Measurements from ENCODE around the gene COL26A1. TPM values are rescaled to one million over a fixed set of nuclear protein-coding genes. Genes with fewer than 3 reads are reported as not detected.
"Not testable (repeated sequence)": the region's sequence is repeated elsewhere in the genome, so short reads cannot be mapped to it uniquely, and the experiment has no call there.

Gene COL26A1
- total RNA-seq, 2 experiments from 2014 or later, result not detected

DNA sequence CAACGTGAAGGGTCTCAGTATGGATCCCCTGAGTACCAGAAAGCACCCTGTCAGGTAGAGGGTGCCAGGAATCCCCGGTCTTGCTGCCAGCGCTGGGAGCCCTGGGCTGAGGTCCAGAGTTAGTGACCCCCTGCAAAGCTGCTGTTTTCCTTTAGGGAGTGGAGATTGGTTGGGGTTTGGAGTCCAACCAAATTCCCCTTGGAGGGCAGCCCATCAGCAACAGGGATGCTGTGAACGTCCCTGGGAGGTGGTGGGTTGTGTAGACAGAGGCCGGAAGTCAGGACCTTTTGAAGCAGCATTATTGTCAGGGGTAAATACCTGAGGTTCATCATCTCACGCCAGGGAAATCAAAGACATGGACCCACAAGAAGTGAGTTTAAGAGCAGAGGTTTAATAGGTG is 104.2 kb downstream of the COL26A1 start:
- POLR2A ChIA-PET, result no interaction called here
- H3K27me3 Mint-ChIP-seq, result no peaks in the 10 kb centered on the region
- intact Hi-C loops (cut with micrococcal nuclease), result no loop called here
- H3K36me3 Mint-ChIP-seq, result no peaks in the 10 kb centered on the region
- no peaks in the 10 kb centered on the region for H3K9me3 Mint-ChIP-seq
- no peak overlapping the region for H3K4me3 Mint-ChIP-seq
- H3K27ac Mint-ChIP-seq, result no peak overlapping the region
- no peak for DNase-seq
- CTCF ChIA-PET, result no interaction called here
- H3K4me1 Mint-ChIP-seq (ENCODE audit: low read depth), result peaks cover 10% of the 10 kb centered on the region

DNA sequence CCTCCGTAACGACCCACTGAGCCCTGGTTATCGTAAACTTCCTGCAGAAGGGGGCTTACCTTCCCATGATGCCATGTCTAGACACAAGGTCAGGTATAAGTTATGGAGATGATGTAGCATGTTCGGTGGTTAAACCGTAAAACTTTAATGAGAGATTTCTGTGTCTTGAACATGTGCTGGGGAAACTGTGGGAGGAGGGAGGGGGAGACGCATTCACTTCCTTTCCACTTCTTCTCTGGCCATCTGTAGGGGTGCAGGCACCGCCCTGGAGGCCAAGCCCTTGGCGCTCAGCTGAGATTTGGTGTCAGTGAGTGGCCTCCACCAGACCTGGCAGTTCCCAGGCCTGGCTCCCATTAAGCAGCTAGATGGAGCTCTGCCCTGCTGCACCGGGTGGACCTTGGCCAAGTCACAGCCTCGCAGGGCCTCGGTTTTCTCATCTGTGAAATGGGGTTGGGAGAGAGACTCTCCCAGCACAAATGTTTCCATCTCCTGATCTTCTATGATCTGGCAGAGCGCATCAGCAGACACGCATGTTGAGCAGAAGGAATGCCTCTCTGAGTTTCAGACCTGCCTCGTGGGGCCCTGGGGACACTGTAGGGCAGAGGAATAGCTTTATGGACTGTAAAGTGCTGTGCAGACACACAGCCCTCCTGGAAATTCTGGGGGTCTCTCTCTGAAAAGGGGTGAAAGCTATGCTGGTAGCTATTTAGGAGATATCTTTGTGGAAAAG is 106.0 kb downstream of the COL26A1 start:
- intact Hi-C loops (cut with micrococcal nuclease), result no loop called here
- H3K4me1 Mint-ChIP-seq (ENCODE audit: low read depth), result peaks cover 10% of the 10 kb centered on the region
- no peak overlapping the region for H3K4me3 Mint-ChIP-seq
- no peaks in the 10 kb centered on the region for H3K9me3 Mint-ChIP-seq
- no peak overlapping the region for H3K27ac Mint-ChIP-seq
- CTCF ChIA-PET, result interaction anchor here (1.3 kb wide), 1 partner anchor 29 kb away, joined by 3 read pairs; no protein-coding TSS in a partner anchor
- DNase-seq, result no peak
- no peaks in the 10 kb centered on the region for H3K27me3 Mint-ChIP-seq
- POLR2A ChIA-PET, result no interaction called here
- no peaks in the 10 kb centered on the region for H3K36me3 Mint-ChIP-seq

DNA sequence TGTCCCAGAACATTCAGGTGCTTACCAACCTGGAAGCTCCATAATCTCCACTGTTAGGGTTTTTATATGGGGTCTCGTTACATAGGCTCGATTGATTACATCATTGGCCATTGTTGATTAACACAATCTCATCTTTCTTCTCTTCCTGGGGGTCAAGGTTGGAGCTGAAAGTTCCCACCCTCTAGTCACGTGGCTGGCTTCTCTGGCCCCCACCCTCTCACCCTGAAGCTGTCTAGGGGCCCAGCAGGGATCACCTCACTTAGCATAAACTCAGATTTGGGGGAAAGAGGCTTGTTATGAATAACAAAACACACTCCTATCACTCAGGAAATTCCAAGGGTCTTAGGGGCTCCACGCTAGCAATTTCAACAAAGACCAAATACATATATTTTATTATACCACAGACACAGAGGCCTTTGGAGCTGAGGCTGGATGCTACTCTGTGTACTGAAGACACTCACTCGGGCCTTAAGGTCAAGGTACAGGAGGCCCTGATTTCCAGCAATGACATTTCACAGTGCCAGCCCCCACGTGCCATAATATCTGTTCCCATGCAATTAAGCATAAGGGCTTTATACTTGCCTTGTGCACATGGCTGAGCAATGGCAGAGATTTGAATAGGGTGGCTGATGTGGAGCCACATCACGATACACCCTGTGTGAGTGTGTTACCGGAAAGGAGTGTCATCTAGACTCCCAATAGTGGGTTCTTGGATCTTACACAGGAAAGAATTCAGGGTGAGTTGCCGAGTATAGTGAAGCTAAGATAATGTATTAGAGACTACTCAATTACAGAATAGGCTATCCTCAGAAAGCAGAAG is 108.2 kb downstream of the COL26A1 start:
- CTCF ChIA-PET, result no interaction called here
- DNase-seq, result no peak

DNA sequence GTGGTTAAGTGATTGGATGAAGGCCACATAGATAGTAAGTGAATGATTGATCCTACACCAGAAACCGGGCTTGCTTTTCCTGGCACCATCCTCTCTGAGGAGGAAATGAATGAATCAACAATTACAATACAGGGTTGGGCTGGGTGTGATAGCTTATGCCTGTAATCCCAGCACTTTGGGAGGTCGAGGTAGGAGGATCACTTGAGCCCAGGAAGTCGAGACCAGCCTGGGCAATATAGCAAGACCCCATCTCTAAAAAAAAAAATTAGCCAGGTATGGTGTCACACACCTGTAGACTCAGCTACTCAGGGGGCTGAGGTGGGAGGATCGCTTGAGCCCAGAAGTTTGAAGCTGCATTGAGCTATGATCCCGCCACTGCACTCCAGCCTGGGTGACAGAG is 111.5 kb downstream of the COL26A1 start:
- peaks cover 5% of the 10 kb centered on the region for H3K9me3 Mint-ChIP-seq
- DNase-seq, result no peak
- H3K27me3 Mint-ChIP-seq, result peaks cover 6% of the 10 kb centered on the region
- H3K27ac Mint-ChIP-seq, result no peak overlapping the region
- H3K36me3 Mint-ChIP-seq, result peaks cover 4% of the 10 kb centered on the region
- CTCF ChIA-PET, result no interaction called here
- intact Hi-C loops (cut with micrococcal nuclease), result no loop called here
- POLR2A ChIA-PET, result no interaction called here
- H3K4me3 Mint-ChIP-seq, result no peak overlapping the region
- H3K4me1 Mint-ChIP-seq (ENCODE audit: low read depth), result no peaks in the 10 kb centered on the region

More for the DNA sequence above, 108.2 kb downstream of the COL26A1 start:
- Mint-ChIP-seq H3K36me3 (no peaks in the 10 kb centered on the region), H3K9me3 (no peaks in the 10 kb centered on the region), H3K4me1 (ENCODE audit: low read depth) (peaks cover 2% of the 10 kb centered on the region), H3K27ac (no peak overlapping the region), H3K4me3 (no peak overlapping the region), H3K27me3 (no peaks in the 10 kb centered on the region)
- POLR2A ChIA-PET, result no interaction called here
- intact Hi-C loops (cut with micrococcal nuclease), result no loop called here

DNA sequence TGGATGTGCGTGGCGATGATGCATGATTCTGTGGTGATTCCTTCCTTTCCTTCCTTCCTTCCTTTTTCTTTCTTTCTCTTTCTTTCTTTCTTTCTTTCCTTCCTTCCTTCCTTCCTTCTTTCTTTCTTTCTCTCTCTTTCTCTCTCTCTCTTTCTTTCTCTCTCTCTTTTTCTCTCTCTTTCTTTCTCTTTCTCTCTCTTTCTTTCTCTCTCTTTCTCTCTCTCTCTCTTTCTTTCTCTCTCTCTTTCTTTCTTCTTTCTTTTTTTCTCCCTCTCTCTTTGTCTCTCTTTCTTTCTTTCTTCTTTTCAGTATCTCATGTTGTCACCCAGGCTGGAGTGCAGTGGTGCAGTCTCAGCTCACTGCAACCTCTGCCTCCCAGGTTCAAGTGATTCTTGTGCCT is 113.0 kb downstream of the COL26A1 start:
- CTCF ChIA-PET; POLR2A ChIA-PET; intact Hi-C loops (cut with micrococcal nuclease): not testable (repeated sequence)

DNA sequence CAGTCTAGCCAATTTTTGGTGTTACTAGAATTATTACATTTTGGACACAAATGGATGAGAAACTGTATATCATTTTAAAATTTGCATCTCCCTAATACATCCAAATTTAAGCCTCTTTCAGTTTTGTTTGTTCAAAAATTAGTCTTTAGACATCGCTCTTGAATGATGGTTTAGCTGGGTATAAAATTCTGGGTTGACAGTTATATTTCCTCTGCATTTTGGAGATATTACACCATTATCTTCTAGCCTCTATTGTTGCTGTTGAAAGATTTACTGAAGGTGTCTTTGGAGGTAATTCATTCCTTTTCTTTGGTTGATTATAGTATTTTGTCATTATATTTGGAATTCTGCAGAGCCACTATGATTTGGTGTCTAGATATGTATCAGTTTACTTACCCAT is 116.5 kb downstream of the COL26A1 start:
- Mint-ChIP-seq H3K27me3 (peaks cover 8% of the 10 kb centered on the region), H3K36me3 (peaks cover 6% of the 10 kb centered on the region), H3K4me1 (ENCODE audit: low read depth) (no peaks in the 10 kb centered on the region), H3K9me3 (peaks cover 23% of the 10 kb centered on the region), H3K4me3 (no peak overlapping the region), H3K27ac (no peak overlapping the region)
- ChIA-PET CTCF (no interaction called here), POLR2A (no interaction called here)
- DNase-seq, result no peak
- intact Hi-C loops (cut with micrococcal nuclease), result no loop called here

More for the DNA sequence above, 113.0 kb downstream of the COL26A1 start:
- not testable (repeated sequence) for H3K27ac Mint-ChIP-seq; DNase-seq; H3K27me3 Mint-ChIP-seq; H3K36me3 Mint-ChIP-seq; H3K4me1 Mint-ChIP-seq (ENCODE audit: low read depth); H3K4me3 Mint-ChIP-seq
- H3K9me3 Mint-ChIP-seq, result peaks cover 19% of the 10 kb centered on the region

DNA sequence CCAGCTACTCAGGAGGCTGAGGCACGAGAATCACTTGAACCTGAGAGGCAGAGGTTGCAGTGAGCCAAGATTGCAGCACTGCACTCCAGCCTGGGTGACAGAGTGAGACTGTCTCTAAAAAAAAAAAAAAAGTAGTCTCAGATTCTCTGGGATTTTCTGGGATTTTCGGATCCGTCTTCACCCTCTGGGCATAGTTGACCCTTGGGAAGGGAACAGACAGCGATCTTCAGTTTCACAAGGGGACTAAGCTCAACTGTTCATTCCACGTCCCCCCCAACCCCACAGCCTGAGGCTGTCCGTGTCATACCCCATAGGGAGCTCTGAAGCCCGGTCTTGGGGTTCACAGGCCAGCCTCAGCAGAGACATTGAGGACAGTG is 123.4 kb downstream of the COL26A1 start:
- H3K9me3 Mint-ChIP-seq; H3K4me3 Mint-ChIP-seq; DNase-seq; POLR2A ChIA-PET; CTCF ChIA-PET; H3K27me3 Mint-ChIP-seq; H3K36me3 Mint-ChIP-seq; H3K4me1 Mint-ChIP-seq (ENCODE audit: low read depth); H3K27ac Mint-ChIP-seq; intact Hi-C loops (cut with micrococcal nuclease): not testable (repeated sequence)

DNA sequence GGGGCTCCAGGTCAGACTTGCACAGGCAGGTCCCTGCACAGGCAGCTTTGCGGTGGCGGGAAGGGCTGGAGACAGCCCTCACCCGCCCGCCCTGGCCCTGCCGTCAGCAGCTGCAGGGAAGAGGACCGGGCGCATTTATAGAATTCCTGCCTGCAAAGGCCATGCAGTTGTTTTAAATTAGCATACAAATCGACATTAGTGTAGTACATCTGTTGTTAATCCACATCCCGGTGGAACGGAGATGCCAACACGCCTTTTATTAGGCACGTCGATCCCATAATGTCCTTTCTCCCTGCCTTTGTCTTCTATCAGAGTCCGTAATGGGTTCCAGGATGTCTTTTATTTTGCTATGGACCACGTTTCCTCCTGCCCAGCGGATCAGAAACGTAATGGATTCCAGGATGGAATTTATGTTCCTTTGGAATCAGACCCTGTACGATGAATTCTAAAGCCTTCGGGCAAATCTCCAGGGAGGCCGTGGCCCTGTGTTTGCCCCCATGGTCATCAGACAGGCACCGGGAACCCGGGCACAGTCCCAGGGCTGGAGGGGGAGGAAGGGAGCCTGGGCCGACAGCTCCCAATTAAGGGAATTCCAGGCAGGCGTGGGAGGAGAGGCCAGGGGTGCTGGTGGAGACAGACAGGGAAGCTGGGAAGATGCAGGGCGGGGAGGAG is 123.9 kb downstream of the COL26A1 start:
- Mint-ChIP-seq H3K27ac (no peak overlapping the region), H3K9me3 (no peaks in the 10 kb centered on the region), H3K36me3 (no peaks in the 10 kb centered on the region), H3K4me3 (no peak overlapping the region), H3K4me1 (ENCODE audit: low read depth) (no peaks in the 10 kb centered on the region), H3K27me3 (peaks cover 1% of the 10 kb centered on the region)
- no peak for DNase-seq
- ChIA-PET POLR2A (no interaction called here), CTCF (no interaction called here)
- intact Hi-C loops (cut with micrococcal nuclease), result no loop called here

DNA sequence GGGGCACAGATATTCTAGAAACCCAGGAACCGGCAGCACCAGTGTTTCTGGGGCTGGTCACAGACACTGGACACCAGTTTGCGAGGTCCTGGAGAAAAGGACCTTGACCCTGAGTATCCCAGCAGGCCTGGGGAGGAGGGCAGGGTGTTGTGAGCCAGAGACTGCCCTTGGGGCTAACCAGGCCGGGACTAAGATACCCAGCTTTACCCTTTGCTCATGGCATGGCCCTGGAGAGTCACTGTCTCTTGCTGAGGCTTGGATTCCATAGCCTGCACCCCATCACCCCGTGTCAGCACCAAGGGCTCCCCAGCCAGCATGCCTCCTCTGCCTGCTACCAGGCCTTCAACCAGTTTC is 124.4 kb downstream of the COL26A1 start:
- H3K4me1 Mint-ChIP-seq (ENCODE audit: low read depth), result no peaks in the 10 kb centered on the region
- peaks cover 1% of the 10 kb centered on the region for H3K27me3 Mint-ChIP-seq
- no peaks in the 10 kb centered on the region for H3K9me3 Mint-ChIP-seq
- H3K27ac Mint-ChIP-seq, result no peak overlapping the region
- H3K4me3 Mint-ChIP-seq, result no peak overlapping the region
- H3K36me3 Mint-ChIP-seq, result no peaks in the 10 kb centered on the region
- DNase-seq, result no peak
- intact Hi-C loops (cut with micrococcal nuclease), result no loop called here
- ChIA-PET CTCF (no interaction called here), POLR2A (no interaction called here)

DNA sequence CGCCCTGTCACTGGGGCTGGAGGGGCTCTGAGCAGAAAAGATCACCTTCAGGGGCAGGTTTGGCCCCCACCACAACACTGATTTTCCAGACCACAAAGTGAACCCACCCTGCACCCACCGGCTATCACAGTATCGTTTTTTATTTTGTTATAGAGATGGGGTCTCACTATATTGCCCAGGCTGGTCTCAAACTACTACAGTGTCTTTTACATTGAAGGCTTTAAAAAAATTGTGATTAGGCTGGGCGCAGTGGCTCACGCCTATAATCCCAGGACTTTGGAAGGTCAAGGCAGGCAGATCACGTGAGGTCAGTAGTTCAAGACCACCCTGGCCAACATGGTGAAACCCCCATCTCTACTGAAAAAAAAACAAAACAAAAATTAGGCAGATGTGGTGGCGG is 125.1 kb downstream of the COL26A1 start:
- intact Hi-C loops (cut with micrococcal nuclease), result no loop called here
- POLR2A ChIA-PET, result no interaction called here
- no peak for DNase-seq
- Mint-ChIP-seq H3K27ac (no peak overlapping the region), H3K9me3 (no peaks in the 10 kb centered on the region), H3K4me1 (ENCODE audit: low read depth) (no peaks in the 10 kb centered on the region), H3K36me3 (no peaks in the 10 kb centered on the region), H3K27me3 (peaks cover 1% of the 10 kb centered on the region), H3K4me3 (no peak overlapping the region)
- CTCF ChIA-PET, result no interaction called here

DNA sequence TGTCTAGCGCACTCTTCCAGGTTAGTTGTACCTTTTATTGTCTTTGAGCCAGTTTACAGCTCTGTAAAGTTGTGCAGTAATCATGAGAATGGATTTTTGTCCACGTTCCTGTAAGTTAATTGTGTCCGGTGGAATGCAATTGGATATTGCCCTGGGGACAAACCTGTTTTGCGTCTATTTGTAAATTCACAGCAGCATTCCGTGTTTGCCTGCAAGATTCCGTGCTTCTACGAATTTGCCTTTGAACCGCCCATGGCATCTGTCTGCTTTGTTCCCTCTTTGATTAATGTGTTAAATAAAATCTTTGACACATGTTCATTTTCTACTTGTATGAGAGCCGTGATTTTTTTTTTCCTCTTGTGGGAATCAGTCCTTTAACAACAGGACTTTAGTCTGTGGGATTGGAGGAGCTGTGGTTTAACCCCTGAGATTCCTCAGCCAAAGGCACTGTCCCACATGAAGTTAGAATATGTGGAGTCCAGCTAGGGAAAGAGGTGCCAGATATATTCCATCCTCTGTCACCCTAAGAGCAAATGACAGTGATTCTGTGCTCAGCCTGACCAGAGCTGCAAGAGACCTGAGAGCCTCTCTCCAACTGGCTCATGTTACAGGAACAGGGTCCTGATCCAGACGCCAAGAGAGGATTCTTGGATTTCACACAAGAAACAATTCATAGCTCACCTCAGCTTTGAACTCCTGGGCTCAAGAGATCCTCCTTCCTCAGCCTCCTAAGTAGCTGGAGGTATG is 126.3 kb downstream of the COL26A1 start:
- Mint-ChIP-seq H3K27me3 (peaks cover 1% of the 10 kb centered on the region), H3K27ac (no peak overlapping the region), H3K36me3 (no peaks in the 10 kb centered on the region), H3K4me1 (ENCODE audit: low read depth) (no peaks in the 10 kb centered on the region), H3K9me3 (no peaks in the 10 kb centered on the region), H3K4me3 (no peak overlapping the region)
- ChIA-PET CTCF (no interaction called here), POLR2A (no interaction called here)
- DNase-seq, result no peak
- intact Hi-C loops (cut with micrococcal nuclease), result no loop called here

DNA sequence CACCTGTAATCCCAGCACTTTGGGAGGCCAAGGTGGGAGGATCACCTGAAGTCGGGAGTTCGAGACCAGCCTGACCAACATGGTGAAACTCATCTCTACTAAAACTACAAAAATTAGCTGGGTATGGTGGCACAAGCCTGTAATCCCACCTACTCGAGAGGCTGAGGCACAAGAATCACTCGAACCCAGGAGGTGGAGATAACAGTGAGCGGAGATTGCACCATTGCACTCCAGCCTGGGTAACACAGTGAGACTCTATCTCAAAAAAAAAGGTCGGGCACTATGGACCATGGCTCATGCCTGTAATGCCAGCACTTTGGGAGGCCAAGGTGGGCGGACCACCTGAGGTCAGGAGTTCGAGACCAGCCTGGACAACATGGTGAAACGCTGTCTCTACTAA is 127.8 kb downstream of the COL26A1 start:
- DNase-seq; H3K27me3 Mint-ChIP-seq; CTCF ChIA-PET; H3K4me3 Mint-ChIP-seq; H3K4me1 Mint-ChIP-seq (ENCODE audit: low read depth); H3K9me3 Mint-ChIP-seq; H3K36me3 Mint-ChIP-seq; H3K27ac Mint-ChIP-seq; POLR2A ChIA-PET; intact Hi-C loops (cut with micrococcal nuclease): not testable (repeated sequence)

Measured in activated CD4-positive, alpha-beta memory T cell treated with anti-CD3 and anti-CD28 coated beads for 36 hours (primary cell).